Tongue (tissue), 2 donors: ENCODE measurements around the gene FXYD4. TPM values are rescaled to one million over a fixed set of nuclear protein-coding genes. Genes with fewer than 3 reads are reported as not detected.
A peak's percentile ranks its signal among the peaks of the same experiment; 100 is the strongest.

Source experiments
- DNase-seq: peaks from one replicate; pipeline ENCODE4 v3.0.0-alpha.2; 2015
- total RNA-seq: library from RNA; depleted of rRNA; stranded (reverse); fragments of >200 nt; gene quantifications from one replicate; pipeline ENCODE4 v1.2.3, GENCODE V29; 2014

FXYD4 gene
- total RNA-seq, 1 donor from 2014 or later, result not detected

- DNase-seq, result no peak
Observed at GRCh38 chr10:43347997-43348396, 23.4 kb upstream of the FXYD4 start.

- peak; percentile 93 for DNase-seq
Observed at GRCh38 chr10:43348511-43349312, 22.7 kb upstream of the FXYD4 start.

GRCh38 chr10:43350156-43350555 lies 21.3 kb upstream of the FXYD4 start:
- DNase-seq, result no peak

- DNase-seq, result no peak
Observed at GRCh38 chr10:43350686-43351085, 20.8 kb upstream of the FXYD4 start.

- no peak for DNase-seq
Observed at GRCh38 chr10:43351301-43351700, 20.1 kb upstream of the FXYD4 start.

GRCh38 chr10:43352951-43353350 lies 18.5 kb upstream of the FXYD4 start:
- no peak for DNase-seq

GRCh38 chr10:43353495-43354329 lies 17.7 kb upstream of the FXYD4 start:
- no peak for DNase-seq

GRCh38 chr10:43354330-43354635 lies 17.2 kb upstream of the FXYD4 start:
- no peak for DNase-seq

- DNase-seq, result no peak
Observed at GRCh38 chr10:43354879-43355380, 16.5 kb upstream of the FXYD4 start.

GRCh38 chr10:43355749-43356371 lies 15.6 kb upstream of the FXYD4 start:
- no peak for DNase-seq

- no peak for DNase-seq
Observed at GRCh38 chr10:43360086-43360485, 11.3 kb upstream of the FXYD4 start.

- DNase-seq, result no peak
Observed at GRCh38 chr10:43361547-43362190, 9.8 kb upstream of the FXYD4 start.

- peak; percentile 97 for DNase-seq
Observed at GRCh38 chr10:43362191-43362839, 9.1 kb upstream of the FXYD4 start.

- DNase-seq, result no peak
Observed at GRCh38 chr10:43365001-43365400, 6.4 kb upstream of the FXYD4 start.

GRCh38 chr10:43369921-43370320 lies 1.5 kb upstream of the FXYD4 start:
- DNase-seq, result no peak

- no peak for DNase-seq
Observed at GRCh38 chr10:43370671-43371215, 693 bp upstream of the FXYD4 start.

- DNase-seq, result no peak
Observed at GRCh38 chr10:43372765-43373361, 1.4 kb downstream of the FXYD4 start.

GRCh38 chr10:43373461-43373860 lies 2.0 kb downstream of the FXYD4 start:
- no peak for DNase-seq

GRCh38 chr10:43374194-43374593 lies 2.8 kb downstream of the FXYD4 start:
- no peak for DNase-seq

GRCh38 chr10:43375401-43376020 lies 4.1 kb downstream of the FXYD4 start:
- peak; percentile 36 for DNase-seq
